Mononuclear cell (primary cell): ENCODE results near the gene GORASP1. TPM values are rescaled to one million over a fixed set of nuclear protein-coding genes. Genes with fewer than 3 reads are reported as not detected.

Experiments used
- H3K27me3 ChIP-seq: 2 replicates; pipeline ENCODE4 v1.6.0; 2011; ENCODE audit warnings: low read length, control low read depth; ENCODE audit not compliant: insufficient read depth
- H3K4me1 ChIP-seq: 2 replicates; pipeline ENCODE4 v1.5.1; 2011; ENCODE audit warnings: mild to moderate bottlenecking, low read length, control low read depth; ENCODE audit not compliant: insufficient read depth
- H3K4me3 ChIP-seq: 2 replicates; pipeline ENCODE4 v1.5.1; 2011; ENCODE audit warnings: mild to moderate bottlenecking, low read length, moderate library complexity
- H3K9me3 ChIP-seq: 2 replicates; pipeline ENCODE4 v1.5.1; 2011; ENCODE audit warnings: low read depth, mild to moderate bottlenecking, control low read depth, low read length
- total RNA-seq: library from RNA; depleted of rRNA; stranded (reverse); fragments of >200 nt; gene quantifications from one replicate; pipeline ENCODE4 v1.2.3, GENCODE V29; 2012

Gene GORASP1
- total RNA-seq, 1 donor, result 17.9 TPM

DNA sequence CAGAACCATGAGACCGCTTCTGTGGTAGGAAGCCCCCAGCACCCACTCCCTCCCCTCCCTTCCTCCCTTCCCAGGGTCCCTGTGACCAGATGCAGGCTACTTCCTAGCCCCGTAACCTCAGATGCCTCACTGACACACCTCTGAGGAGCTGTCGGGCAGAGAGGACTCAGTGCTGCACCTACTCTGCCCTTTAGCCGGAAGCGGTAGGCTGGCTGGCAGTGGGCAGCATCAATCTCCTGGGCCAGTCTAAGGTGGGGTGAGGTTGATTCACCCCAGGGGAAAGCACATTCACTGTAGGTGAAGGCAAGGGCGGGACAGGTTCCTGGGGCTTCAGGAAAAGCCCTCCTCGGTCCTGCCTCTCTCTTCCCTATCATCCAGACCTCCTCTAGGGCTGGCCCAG lies 26.9 kb upstream of the GORASP1 start:
- H3K4me1 ChIP-seq, result no peaks in the 10 kb centered on the region
- no peaks in the 10 kb centered on the region for H3K9me3 ChIP-seq
- H3K4me3 ChIP-seq, result no peak overlapping the region
- no peaks in the 10 kb centered on the region for H3K27me3 ChIP-seq

DNA sequence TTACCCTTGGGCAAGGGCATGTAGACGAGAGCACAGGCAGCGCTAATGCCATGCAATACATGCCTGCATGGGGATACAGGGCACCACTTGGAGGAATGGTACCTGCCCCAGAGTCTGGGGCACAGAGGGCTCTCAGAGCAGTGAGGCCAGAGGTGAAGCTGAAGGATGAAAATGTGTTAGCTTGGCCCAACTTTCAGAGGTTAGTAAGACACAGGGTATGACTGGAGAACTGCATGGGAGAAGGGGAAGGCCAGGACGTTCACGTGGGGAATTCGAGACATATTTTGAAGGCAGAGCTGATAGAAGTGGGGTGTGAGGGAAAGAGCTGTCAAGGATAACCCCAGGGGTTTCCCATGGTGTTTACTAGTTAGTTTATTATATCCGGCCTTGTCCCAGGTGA lies 26.4 kb upstream of the GORASP1 start:
- Histone ChIP-seq H3K4me1 (no peaks in the 10 kb centered on the region), H3K27me3 (no peaks in the 10 kb centered on the region), H3K4me3 (no peak overlapping the region), H3K9me3 (no peaks in the 10 kb centered on the region)

DNA sequence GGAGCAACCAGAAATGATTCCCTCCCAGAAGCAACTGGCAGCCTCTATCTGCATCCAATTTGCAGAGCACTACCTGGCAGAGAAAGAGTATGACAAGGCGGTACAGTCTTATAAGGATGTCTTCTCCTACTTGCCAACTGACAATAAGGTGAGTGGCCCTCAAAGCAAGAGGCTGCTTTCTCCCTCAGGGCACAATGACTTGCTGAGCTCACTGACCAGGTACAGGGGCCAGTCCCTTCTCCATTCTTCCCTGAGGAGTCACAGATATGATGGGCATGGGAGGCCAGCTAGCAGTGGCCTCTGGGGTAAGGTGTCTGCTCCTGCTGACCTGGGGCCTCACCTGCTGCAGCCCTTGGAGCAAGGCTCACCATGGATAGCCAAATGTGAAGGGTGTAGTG lies 25.7 kb upstream of the GORASP1 start:
- Histone ChIP-seq H3K9me3 (no peaks in the 10 kb centered on the region), H3K4me1 (peaks cover 5% of the 10 kb centered on the region), H3K27me3 (no peaks in the 10 kb centered on the region), H3K4me3 (no peak overlapping the region)

DNA sequence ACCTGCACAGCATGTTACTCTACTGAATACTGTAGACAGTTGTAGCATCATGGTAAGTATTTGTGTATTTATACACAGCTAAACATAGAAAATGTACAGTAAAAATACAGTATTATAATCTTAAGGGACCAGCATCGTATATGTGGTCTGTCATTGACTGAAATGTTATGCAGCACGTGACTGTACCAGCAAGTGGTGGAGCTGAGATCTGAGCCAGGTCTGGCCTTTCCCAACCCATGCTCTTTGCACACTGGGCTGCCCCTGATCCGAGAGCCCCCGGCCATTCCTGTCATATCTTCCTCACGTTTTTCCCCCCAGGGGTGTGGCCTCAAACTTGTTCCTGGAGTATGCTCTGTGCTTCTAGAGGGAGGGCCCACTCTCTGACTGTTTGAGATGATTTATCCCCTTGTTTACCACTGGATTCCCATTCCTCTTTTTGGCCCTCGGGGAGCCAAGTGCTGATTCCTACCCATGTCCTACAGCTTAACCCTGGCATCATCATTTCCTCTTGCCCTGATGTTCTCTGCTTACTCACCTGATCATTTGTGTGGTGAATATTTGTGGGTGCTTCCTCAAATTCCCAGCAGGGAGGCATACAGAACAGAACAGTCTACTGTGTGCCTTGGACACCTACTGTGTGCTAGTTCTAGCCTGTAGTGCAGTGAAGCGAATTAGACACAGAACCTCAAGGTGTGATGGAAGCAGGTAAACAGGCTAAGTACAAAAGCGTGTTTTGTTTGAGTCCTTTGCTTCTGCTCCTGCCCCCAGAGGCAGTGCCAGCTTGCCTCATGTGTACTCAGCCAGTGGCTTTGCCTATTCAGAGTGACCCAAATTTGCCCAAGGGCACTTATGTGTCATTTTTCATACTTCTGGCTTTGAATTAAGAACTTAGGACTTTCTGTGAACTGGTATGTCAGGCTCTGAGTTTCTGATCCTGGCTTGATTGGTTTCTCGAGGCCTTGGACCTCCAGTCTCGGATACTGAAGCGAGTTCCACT lies 25.0 kb upstream of the GORASP1 start:
- no peaks in the 10 kb centered on the region for H3K9me3 ChIP-seq
- H3K27me3 ChIP-seq, result no peaks in the 10 kb centered on the region
- no peak overlapping the region for H3K4me3 ChIP-seq
- peaks cover 12% of the 10 kb centered on the region for H3K4me1 ChIP-seq

DNA sequence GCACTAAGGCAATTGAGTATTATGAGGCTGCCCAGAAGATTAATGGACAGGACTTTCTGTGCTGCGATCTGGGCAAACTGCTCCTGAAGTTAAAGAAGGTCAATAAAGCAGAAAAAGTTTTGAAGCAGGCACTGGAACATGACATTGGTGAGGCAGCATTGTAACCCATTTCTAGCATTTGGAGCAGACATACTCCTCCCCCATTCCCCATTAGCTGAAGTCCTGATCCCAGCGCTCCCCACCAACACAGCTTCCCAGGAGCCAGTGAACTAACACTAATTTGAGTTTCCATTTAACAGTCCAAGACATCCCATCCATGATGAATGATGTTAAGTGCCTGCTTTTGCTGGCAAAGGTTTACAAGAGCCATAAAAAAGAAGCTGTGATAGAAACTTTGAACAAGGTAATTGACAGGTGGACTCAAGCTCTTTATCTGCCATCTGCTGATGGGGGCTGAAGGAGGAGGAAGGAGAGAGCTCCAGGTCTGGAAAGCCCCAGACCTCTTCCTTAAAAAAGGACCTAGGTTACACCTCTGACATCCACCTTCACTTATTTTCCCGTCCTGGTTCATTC lies 23.4 kb upstream of the GORASP1 start:
- Histone ChIP-seq H3K27me3 (no peaks in the 10 kb centered on the region), H3K9me3 (no peaks in the 10 kb centered on the region), H3K4me1 (peaks cover 23% of the 10 kb centered on the region), H3K4me3 (no peak overlapping the region)

DNA sequence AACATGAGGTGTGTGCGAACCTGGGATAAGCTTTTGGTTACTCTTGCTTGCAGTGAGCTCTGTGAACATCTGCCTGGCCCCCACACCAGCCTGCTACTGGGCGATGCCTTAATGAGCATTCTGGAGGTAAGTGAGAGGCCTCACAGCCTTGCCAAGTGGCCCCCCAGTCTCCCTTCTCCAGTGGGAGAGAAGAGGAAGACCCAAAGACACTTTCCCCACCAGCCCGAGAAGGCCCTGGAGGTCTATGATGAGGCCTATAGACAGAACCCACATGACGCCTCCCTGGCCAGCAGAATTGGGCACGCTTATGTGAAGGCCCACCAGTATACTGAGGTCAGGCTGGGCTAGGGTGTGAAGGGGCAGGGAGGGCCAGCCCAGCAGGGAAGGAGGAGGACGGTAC lies 22.6 kb upstream of the GORASP1 start:
- peaks cover 23% of the 10 kb centered on the region for H3K4me1 ChIP-seq
- H3K4me3 ChIP-seq, result no peak overlapping the region
- no peaks in the 10 kb centered on the region for H3K9me3 ChIP-seq
- no peaks in the 10 kb centered on the region for H3K27me3 ChIP-seq

DNA sequence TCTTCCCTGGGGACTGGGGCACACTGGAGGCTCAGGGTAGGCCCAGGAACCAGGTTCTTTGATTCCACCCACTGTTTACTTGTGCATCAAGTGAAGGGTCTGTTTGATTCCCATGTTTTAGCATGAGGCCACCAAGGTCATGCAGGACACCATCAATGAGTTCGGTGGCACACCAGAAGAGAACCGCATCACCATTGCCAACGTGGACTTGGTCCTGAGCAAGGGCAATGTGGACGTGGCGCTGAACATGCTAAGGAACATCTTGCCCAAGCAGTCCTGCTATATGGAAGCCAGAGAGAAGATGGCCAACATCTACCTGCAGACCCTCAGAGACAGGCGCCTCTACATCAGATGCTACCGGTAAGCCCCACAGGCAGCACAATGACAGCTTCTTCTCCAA lies 21.5 kb upstream of the GORASP1 start:
- Histone ChIP-seq H3K4me1 (peaks cover 23% of the 10 kb centered on the region), H3K9me3 (no peaks in the 10 kb centered on the region), H3K27me3 (no peaks in the 10 kb centered on the region)

DNA sequence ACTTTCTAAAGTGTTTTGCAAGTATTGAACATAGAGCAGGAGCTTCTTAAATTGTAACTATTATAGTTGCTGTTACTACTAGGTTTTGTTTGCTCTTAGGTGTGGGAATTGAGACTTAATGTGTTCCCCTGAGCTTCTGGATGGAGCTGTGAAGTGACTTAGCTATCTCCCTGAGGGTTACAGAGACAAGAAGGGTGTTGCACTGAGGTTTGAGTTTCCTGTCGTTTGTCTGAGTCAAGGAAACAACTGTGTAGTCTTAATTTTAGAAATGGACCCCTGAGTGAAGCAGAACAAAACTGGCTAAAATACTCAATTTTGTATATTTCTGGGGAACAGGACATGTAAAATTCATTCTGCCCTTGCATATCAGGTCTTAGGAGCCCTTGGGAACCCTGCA lies 20.5 kb upstream of the GORASP1 start:
- Histone ChIP-seq H3K4me3 (no peak overlapping the region), H3K27me3 (no peaks in the 10 kb centered on the region), H3K4me1 (peaks cover 23% of the 10 kb centered on the region), H3K9me3 (no peaks in the 10 kb centered on the region)

More for the DNA sequence above, 21.5 kb upstream of the GORASP1 start:
- no peak overlapping the region for H3K4me3 ChIP-seq

DNA sequence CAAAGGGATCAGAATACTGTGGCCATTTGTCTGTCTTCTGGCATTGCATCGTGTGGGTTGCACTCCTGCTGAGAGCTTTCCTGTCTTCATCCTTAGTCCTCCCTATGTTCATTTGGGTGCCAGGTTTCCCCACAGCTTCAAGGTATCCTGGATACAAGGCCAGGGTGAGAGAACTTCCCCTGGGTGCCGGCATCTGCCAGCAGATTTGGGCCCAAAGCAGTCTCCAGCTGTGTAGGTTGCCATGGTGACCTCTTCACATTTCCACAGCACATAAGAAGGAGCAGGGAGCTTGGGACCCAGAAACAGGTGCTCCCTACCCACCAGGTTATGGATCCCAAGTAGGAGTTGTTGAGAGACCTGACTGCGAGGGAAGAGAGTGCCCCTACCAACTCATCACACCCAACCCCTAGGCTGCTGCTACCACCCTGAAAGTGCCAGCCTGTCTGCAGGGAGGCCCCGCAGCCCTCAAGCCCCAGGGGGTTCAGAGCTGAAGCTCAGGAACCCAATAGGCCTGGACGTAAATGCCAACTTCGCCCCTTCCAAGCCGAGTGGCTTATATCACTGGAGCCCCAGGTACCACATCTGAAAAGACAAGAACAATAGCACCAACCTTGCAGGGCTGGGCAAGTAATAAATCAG lies 20.0 kb upstream of the GORASP1 start:
- Histone ChIP-seq H3K9me3 (no peaks in the 10 kb centered on the region), H3K4me1 (peaks cover 27% of the 10 kb centered on the region), H3K4me3 (no peak overlapping the region), H3K27me3 (no peaks in the 10 kb centered on the region)

DNA sequence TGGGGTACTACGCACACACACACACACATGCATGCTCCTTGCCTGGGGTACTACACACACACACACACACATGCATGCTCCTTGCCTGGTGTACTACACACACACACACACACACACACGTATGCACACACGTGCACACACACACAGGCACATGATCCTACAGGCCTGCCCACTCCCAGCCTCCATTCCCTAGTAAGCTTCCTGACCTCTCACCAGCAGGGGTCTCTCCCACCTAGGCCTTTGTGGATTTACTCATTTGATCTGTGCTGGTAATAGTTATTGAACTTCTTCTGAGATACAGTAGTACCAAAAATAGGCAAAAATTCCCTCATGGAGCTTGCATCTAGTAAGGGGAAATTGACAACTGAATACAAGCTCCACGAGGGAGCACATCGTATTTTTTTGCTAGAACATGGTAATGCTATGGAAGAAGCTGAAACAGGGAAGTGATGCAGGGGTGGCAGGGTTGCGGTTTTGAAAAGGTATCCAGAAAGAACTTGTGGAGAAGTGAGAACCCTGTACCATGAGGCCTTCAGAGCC lies 19.2 kb upstream of the GORASP1 start:
- no peaks in the 10 kb centered on the region for H3K27me3 ChIP-seq
- H3K4me3 ChIP-seq, result no peak overlapping the region
- H3K4me1 ChIP-seq, result peaks cover 35% of the 10 kb centered on the region
- H3K9me3 ChIP-seq, result no peaks in the 10 kb centered on the region

DNA sequence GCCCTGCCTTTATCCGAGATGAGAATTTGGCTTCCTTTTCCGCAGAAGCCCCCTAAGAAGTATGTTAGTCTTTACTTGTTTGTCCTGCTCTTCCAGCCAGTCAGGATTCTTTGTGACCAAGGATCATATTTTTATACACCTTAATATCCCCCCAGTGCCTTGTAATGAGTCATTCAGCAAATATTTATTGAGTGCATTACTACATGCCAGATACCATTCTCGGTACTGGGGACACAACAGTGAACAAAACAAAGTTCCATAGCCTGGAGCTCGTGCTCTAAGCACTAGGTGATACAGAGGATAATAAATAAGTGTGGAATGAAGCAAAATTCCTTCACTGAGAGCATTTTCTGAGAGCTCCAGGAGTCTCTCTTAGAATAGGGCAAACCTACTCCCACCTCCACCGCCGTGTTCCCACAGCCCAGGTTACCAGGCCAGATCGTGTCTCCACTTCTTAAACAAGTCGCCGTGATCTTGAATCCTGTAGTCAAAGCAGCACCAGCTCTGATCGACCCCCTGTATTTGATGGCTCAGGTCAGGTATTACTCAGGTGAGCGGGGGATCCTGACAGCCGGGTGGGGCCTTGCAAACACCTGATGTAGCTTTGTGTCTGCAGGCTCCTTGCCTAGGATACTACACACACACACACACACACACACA lies 18.5 kb upstream of the GORASP1 start:
- H3K27me3 ChIP-seq, result no peaks in the 10 kb centered on the region
- no peak overlapping the region for H3K4me3 ChIP-seq
- H3K9me3 ChIP-seq, result no peaks in the 10 kb centered on the region
- peaks cover 40% of the 10 kb centered on the region for H3K4me1 ChIP-seq

DNA sequence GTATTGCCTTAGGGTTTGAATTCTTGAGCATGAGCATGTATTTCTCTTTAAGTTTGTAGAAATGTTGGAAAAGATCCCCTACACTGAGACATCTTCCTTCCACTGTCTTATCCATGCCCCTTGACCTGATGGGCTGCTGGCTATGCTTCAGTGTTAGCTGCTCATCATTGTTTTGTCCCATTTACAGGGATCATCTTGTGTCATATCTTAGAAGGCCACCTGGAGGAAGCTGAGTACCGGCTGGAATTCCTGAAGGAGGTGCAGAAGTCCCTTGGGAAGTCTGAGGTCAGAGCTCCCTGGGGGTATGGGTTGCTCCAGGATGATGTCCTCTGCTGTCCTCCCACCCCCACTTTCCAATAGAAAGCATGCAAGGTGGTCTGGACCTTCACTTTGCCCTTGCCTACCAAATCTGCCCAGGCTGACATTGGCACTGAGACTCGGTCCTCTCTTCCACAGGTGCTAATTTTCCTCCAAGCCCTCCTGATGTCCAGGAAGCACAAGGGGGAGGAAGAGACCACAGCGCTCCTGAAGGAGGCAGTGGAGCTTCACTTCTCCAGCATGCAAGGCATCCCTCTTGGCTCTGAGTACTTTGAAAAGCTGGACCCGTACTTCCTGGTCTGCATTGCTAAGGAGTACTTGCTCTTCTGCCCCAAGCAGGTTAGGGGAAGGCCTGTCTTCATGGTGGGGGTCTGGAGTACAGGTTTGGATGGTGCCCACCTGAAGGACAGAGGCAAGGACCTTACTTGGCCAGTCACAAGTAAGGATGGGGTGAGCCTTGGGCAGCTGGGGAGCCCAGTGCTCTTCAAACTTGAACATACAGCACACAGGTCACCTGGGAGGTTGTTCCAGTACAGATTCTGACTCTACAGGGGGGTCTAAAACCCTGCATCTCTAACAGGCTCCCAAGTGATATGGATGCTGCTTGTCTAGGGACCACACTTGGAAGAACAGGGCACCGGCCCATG lies 17.7 kb upstream of the GORASP1 start:
- Histone ChIP-seq H3K9me3 (no peaks in the 10 kb centered on the region), H3K4me3 (no peak overlapping the region), H3K4me1 (peaks cover 40% of the 10 kb centered on the region), H3K27me3 (no peaks in the 10 kb centered on the region)

DNA sequence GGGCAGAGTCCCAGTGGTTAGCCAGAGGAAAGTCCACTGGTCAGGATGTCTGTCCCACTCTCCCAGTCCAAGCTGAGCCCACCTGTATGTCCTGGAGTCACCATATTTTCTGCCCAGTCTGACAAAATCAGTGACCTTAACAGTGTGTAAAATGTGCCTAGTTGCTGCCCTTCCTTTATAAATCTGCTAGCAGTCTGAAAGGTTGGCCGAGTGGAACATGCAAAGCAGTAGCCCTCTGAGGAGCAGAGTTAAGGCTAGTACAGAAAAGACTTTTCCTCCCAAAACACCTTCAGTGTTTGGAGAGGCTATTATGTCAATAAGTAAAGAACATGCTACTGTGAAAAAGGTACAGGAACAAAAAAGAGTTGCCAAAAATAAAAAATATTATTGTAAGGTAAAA lies 15.4 kb upstream of the GORASP1 start:
- Histone ChIP-seq H3K27me3 (no peaks in the 10 kb centered on the region), H3K4me3 (no peak overlapping the region), H3K9me3 (no peaks in the 10 kb centered on the region), H3K4me1 (peaks cover 32% of the 10 kb centered on the region)

DNA sequence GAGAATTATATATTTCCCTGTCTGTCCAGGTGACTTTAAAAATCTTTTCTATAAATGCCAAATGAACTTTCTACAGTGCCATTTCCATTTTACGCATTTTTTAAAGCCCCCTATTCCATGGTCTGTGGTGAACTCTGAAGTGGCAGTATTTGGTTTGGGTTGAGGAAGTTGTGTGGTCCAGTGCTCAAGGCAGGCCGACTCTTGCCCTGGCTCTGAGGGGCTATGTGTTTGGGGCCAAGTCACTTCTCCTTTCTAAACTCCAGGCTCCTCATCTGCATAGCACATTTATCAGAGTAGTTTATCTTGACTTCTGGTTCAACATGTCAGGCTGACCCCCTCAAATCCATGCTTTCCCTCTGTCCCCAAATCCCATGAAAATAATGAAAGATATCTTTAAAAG lies 14.2 kb upstream of the GORASP1 start:
- H3K9me3 ChIP-seq, result no peaks in the 10 kb centered on the region
- H3K4me3 ChIP-seq, result no peak overlapping the region
- peaks cover 20% of the 10 kb centered on the region for H3K4me1 ChIP-seq
- no peaks in the 10 kb centered on the region for H3K27me3 ChIP-seq
